NCI-H526 treated with DMSO at 0.1 percent for 48 hours (cell line): ENCODE measurements around the gene GDF10.

ENCODE experiments used
- DNase-seq: peaks from one replicate; lab custom pipeline; 2025; lab: John Stamatoyannopoulos, UW

GDF10 gene

GRCh38 chr10:47315421-47315820 lies 15.4 kb downstream of the GDF10 start:
- DNase-seq: no peak

- no peak for DNase-seq
Measured at GRCh38 chr10:47316131-47316530, 16.1 kb downstream of the GDF10 start.

- DNase-seq: no peak
Measured at GRCh38 chr10:47317251-47317650, 17.3 kb downstream of the GDF10 start.

- DNase-seq: no peak
Measured at GRCh38 chr10:47318706-47319105, 18.7 kb downstream of the GDF10 start.

- no peak for DNase-seq
Measured at GRCh38 chr10:47319784-47320183, 19.8 kb downstream of the GDF10 start.

- no peak for DNase-seq
Measured at GRCh38 chr10:47320812-47321211, 20.8 kb downstream of the GDF10 start.

GRCh38 chr10:47321521-47322195 lies 21.7 kb downstream of the GDF10 start:
- no peak for DNase-seq

GRCh38 chr10:47322300-47323061 lies 22.5 kb downstream of the GDF10 start, which contains the start of gene GDF2:
Gene GDF2 (plus strand): TSS chr10:47322454. CDS start chr10:47322669, 215 bp downstream.
- no peak for DNase-seq

GRCh38 chr10:47323087-47323486 lies 23.1 kb downstream of the GDF10 start:
- DNase-seq: no peak

GRCh38 chr10:47323636-47324296 lies 23.8 kb downstream of the GDF10 start:
- no peak for DNase-seq

GRCh38 chr10:47325303-47326291 lies 25.6 kb downstream of the GDF10 start:
- no peak for DNase-seq

- DNase-seq: no peak
Measured at GRCh38 chr10:47326306-47326926, 26.4 kb downstream of the GDF10 start.

GRCh38 chr10:47326927-47327330 lies 26.9 kb downstream of the GDF10 start:
- DNase-seq: no peak

GRCh38 chr10:47329855-47330254 lies 29.9 kb downstream of the GDF10 start:
- DNase-seq: no peak

GRCh38 chr10:47330366-47330765 lies 30.4 kb downstream of the GDF10 start:
- DNase-seq: no peak

GRCh38 chr10:47330804-47331203 lies 30.8 kb downstream of the GDF10 start:
- DNase-seq: no peak

GRCh38 chr10:47331491-47331890 lies 31.5 kb downstream of the GDF10 start:
- no peak for DNase-seq

GRCh38 chr10:47331954-47332353 lies 32.0 kb downstream of the GDF10 start:
- DNase-seq: no peak

- DNase-seq: no peak
Measured at GRCh38 chr10:47332371-47332770, 32.4 kb downstream of the GDF10 start.

GRCh38 chr10:47332946-47333345 lies 32.9 kb downstream of the GDF10 start:
- DNase-seq: no peak

GRCh38 chr10:47333532-47333931 lies 33.5 kb downstream of the GDF10 start:
- no peak for DNase-seq
